Amniotic epithelial cell (primary cell): ENCODE results near the gene SPACA6.
"Not testable (repeated sequence)": the region's sequence is repeated elsewhere in the genome, so short reads cannot be mapped to it uniquely, and the experiment has no call there.

ENCODE experiments used
- DNase-seq: peaks from one replicate; pipeline ENCODE4 v3.0.0-alpha.2; 2010; ENCODE audit warnings: low read depth

Gene SPACA6

DNA sequence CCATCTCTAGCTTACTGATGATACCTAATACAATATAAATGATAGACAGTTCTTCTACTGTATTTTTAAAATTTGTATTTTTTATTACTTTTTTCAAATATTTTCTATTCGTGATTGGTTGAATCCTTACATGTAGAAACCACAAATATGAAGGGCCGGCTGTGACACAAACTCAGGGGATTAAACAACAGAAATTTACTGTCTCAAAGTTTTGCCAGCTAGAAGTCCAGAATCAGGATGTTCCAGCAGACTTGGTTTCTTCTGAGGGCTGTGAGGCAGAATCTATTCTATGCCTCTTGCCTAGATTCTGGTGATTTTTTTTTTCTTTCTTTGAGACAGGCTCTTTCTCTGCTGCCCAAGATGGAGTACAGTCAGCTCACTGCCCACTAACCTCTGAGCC is 44.8 kb downstream of the SPACA6 start:
- DNase-seq = peak; percentile 54

DNA sequence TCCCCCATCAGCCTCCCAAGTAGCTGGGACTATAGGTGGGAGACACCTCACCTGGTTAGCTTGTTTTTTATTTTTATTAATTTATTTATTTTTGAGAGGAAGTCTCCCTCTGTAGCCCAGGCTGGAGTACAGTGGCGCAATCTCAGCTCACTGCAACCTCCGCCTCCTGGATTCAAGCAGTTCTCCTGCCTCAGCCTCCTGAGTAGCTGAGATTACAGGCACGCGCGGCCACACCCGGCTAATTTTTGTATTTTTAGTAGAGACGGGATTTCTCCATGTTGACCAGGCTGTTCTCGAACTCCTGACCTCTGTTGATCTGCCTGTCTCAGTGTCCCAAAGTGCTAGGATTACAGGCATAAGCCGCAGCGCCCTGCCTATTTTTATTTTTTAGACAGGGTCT is 45.4 kb downstream of the SPACA6 start:
- not testable (repeated sequence) for DNase-seq

DNA sequence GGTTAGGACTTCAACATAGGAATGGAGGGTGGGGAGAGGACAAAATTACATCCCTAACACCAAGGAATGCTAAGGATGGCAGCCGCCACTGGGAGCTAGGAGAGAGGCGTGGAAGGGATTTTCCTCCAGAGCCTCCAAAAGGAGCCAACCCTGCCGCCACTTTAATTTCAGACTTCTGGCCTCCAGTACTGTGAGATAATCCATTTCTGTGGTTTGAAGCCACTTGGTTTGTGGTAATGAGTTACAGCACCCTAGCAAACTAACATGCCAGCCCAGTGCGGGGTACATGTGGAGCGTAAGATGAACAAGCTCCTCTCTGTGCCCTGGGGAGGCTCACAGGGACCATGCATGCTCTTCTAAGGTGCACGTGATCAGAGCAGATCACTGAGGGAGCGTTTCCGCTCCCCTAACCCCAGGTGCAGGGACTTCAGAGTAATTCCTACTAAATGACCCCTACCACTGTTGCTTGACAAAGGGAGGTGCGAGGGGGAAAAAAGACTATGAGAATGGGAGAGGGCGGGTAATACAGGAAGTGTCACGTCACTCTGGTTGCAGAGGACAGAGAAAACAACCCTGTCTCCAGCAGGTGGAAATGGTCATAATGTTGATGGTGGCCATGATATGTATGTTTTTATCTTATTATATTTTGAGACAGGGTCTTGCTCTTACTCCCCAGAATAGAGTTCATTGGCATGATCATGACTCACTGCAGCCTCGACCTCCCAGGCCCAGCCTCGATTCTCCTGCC is 46.5 kb downstream of the SPACA6 start:
- peak; percentile 50 for DNase-seq

DNA sequence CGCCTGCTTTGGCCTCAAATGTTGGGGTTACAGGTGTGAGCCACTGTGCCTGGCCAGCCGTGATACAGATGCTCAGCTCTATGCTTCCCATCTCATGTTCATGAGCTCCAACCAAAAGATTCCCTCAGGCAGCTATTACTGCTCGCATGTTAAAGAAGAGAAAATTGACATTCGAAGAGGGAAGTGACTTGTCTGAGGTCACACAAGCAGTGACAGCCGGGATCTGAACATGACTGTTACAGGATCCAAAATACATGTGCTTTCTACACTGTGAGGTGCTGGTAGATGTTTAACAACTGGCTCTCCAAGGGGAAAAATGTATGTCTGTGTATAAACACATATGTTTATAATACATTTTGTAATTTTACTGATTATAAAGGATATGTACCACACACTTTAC is 47.2 kb downstream of the SPACA6 start:
- DNase-seq = no peak

DNA sequence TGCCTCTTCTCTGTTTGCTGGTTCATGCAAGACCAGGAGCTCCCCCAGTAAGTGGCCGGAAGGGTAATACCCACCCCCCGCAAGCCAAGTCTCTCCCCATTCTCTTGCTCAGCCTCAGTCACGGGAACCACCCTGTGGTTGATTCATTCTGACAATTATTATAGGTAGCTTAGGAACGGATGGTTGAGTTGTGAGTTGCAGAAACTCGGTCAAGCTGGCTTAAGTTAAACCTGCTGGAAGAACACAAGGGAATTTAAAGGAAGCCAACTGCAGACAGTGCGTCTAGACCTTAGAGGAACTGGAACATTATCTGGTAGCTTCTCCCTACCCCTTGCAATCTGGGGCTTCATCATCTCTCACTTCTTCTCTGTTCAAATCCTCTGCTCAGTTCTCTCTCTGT is 49.7 kb downstream of the SPACA6 start:
- DNase-seq = peak; percentile 98

DNA sequence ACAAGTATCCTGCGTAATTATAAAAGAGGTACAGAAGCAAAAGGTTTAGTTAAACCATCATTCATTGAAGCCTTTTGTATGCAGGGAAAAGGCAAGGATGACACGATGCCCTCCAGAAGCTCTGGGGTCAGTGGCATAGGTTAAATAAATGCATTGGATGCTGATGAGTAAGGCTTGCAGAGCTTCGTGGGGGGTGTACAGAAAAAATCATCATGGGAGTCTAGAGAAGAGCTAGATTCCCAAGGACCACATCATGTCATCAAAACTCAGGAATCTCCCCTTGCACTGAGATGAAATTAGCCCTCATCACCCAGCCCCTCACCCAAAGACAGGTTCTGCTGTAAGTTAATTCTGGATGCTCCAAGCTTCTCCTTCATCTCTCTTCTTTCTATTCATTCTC is 50.3 kb downstream of the SPACA6 start:
- DNase-seq = peak; percentile 76

DNA sequence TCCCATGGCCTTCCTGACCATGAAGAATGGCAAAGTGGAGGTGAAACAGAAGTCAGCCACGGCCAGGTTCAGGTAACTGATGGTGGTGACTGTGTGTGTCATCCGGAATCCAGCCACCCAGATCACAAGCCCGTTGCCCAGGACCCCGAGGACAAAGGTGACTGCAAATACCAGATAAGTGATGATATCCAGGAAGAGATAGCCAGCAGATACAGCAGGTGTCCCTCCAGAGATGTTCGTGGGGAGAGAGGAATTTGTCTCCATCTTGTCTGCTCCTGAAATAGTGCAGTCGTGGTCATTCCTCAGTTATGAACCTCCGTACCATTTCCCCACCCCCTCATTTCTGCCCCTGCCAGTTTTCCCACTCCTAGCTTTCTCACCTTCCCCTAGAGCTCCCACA is 53.6 kb downstream of the SPACA6 start:
- no peak for DNase-seq

DNA sequence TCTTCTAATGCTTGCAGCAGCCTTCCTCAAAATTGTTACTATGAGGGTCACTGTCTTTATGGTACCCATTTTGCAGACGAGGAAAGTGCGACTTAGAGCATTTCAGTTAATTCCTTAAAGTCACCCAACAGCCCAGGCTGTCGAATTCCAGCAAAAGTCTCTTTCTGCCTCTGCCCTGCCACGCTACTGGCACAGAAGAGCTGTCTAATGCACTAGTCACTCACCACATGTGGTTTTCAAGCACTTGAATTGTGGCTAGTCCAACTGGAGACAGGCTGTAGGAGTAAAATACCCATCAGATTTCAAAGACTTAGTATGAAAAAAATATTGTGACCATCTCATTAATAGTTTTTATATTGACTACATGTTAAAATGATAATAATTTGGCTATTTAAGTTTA is 56.8 kb downstream of the SPACA6 start:
- DNase-seq = peak; percentile 90

DNA sequence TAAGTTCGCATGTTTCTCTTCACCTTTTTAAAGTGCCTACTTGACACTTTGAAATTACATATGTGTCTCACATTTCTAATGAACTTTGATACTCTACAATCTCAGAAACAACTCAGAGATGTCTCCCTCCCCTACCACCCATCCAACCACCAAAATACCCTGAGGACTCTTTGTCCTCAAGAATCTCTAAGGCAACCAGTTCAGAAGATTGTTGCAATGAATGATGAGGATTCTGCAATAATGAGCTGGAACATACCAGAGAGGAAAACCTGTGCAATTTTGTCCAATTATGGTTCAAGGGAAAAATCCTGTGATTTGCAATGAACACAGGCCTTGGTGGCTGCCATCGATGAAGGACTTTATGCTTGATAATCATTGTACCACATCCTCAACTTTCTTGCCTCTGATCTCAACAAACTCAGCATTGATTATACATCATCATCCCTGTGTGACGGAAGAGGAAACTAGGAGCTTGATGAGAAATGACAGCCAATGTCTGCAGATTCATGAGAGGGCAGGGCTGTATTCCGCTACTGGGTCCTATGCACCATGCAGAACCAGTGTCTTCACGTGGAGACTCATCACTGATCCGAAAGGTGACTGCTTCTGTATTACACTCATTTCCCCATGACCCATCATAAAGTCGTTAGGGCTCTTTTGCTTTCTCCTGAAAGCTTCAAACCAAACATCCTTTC is 57.4 kb downstream of the SPACA6 start:
- DNase-seq = peak; percentile 96

DNA sequence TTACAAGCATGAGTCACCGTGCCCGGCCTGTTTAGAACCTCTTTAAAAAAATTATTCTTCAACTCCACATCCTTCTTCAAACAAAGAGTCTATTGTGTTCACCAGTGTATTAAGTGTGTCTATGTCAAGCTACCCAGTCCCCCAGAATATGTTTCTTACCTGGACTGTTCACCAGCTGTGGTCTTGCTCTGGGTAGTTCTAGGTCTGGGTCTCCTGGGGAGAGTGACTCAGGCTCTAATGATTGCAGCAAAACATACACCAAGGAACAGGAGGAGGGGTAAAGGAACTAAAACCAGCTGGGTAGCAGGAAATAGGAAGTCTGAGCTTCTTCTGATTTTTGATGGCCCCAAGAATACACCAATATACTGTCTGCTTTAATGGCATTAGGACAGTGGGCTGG is 58.5 kb downstream of the SPACA6 start, which contains the start of gene FPR1:
Gene FPR1, minus strand, starts transcription at position 224 of the 400 bp plus-strand sequence. CDS start 4,884 bp downstream, outside the sequence.
- peak; percentile 92 for DNase-seq

DNA sequence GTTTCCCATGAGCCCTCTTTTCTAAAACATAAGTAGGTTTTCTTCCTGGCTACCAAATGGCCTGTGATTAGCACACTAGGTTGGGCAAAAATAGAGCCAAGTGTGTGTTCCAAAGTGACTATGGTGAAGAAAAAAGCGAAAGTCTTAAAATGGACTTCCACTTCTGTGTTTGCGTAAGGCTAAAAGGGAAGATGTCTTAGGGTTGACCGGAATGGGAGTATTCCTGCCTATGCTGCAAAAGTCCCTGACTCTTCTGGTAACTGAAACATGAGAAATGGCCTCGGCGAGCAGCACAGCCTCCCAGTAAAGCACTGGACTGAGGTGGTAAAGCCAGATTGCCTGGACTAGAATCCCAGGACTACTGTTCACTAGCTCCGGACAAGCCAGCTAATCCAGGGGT is 61.0 kb downstream of the SPACA6 start:
- no peak for DNase-seq

DNA sequence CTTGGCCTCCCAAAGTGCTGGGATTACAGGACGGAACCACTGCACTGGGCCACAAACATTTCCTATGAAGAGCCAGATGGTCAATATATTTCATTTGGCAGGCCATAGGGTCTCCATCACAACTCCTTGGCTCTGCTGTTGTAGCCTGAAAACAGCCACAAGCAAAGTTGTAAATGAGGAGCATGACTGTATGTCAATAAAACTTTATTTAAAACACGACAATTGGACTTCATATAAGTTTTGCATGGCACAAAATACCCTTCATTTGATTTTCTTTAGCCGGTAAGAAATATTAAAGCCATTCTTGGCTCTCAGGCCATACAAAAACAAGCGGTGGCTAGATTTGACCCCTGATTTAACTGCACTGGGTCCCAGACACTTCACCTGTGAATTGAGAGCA is 61.6 kb downstream of the SPACA6 start:
- no peak for DNase-seq
